Breast epithelium (tissue), 4 donors: Measurements from ENCODE around the gene LCN10. TPM values are rescaled to one million over a fixed set of nuclear protein-coding genes. Genes with fewer than 3 reads are reported as not detected.
"Not testable (repeated sequence)": the region's sequence is repeated elsewhere in the genome, so short reads cannot be mapped to it uniquely, and the experiment has no call there.

Source experiments
- DNase-seq, 2 donors: peaks; one replicate each; pipeline ENCODE4 v3.0.0-alpha.2; 2019; ENCODE audit warnings: low spot score in 2 of 2
- H3K27ac ChIP-seq, 2 donors: fragments of 200-600 bp; sonication (generic) in 1 of 2; one replicate each; pipeline ENCODE4 v1.5.1; 2016 to 2019; ENCODE audit warnings: mild to moderate bottlenecking in 1 of 2
- H3K27me3 ChIP-seq, 2 donors: fragments of 200-600 bp; sonication (generic) in 1 of 2; one replicate each; pipeline versions ENCODE4 v1.5.1 to v1.6.0; 2017 to 2019; ENCODE audit warnings: control low read depth in 1 of 2, mild to moderate bottlenecking in 1 of 2
- H3K36me3 ChIP-seq: fragments of 200-600 bp; one replicate; pipeline ENCODE4 v1.5.1; 2019
- H3K4me1 ChIP-seq, 2 donors: fragments of 200-600 bp; sonication (generic); one replicate each; pipeline ENCODE4 v1.5.1; 2016 to 2019; ENCODE audit warnings: control low read depth in 1 of 2
- H3K4me3 ChIP-seq, 3 donors: fragments of 200-600 bp; sonication (generic); 1 replicate in 2 of 3; 2 replicates in 1 of 3; pipeline ENCODE4 v1.5.1; 2016 to 2019; ENCODE audit warnings: mild to moderate bottlenecking in 3 of 3, moderate library complexity in 2 of 3
- H3K9me3 ChIP-seq, 2 donors: fragments of 200-600 bp; sonication (generic) in 1 of 2; one replicate each; pipeline ENCODE4 v1.5.1; 2016 to 2019; ENCODE audit warnings: control low read depth in 1 of 2
- POLR2A ChIP-seq: fragments of 450-650 bp; IDR thresholded peaks from one replicate; pipeline ENCODE4 v1.6.1; 2016; ENCODE audit warnings: antibody characterized with exemption, mild to moderate bottlenecking, moderate library complexity
- POLR2AphosphoS5 ChIP-seq, 3 donors: sonication (generic); formaldehyde crosslinking; IDR thresholded peaks; one replicate each; pipeline ENCODE4 v1.6.1; 2017; ENCODE audit warnings: antibody characterized with exemption in 3 of 3
- intact Hi-C: fragments of 100-400 bp; cut with DNase I; formaldehyde crosslinking; loops from one replicate; pipeline ENCODE4 v1.15.1; 2023; ENCODE audit warnings: low total_unique reads
- total RNA-seq, 3 donors: library from RNA; depleted of rRNA; stranded (reverse); fragments of >200 nt; gene quantifications; one replicate each; pipeline ENCODE4 v1.1.0, GENCODE V29; 2016
- TF ChIP-seq, protein P1 (sequence below), 3 donors: fragments of 450-650 bp; IDR thresholded peaks; one replicate each; pipeline ENCODE4 v1.5.1; 2016 to 2017; ENCODE audit warnings: antibody characterized with exemption in 3 of 3, mild to moderate bottlenecking in 3 of 3, moderate library complexity in 3 of 3

The LCN10 gene
- total RNA-seq, 3 donors from 2014 or later: 0.73 to 6.9 (median 6.7) TPM

- peak overlapping the region in 2 of 3 donors; percentile 7 to 43 for H3K4me3 ChIP-seq
- H3K36me3 ChIP-seq: no peaks in the 10 kb centered on the region
- DNase-seq: no peak
- peaks cover 0 to 4% of the 10 kb centered on the region in 2 donors for H3K27me3 ChIP-seq
- TF ChIP-seq, protein P1, sequence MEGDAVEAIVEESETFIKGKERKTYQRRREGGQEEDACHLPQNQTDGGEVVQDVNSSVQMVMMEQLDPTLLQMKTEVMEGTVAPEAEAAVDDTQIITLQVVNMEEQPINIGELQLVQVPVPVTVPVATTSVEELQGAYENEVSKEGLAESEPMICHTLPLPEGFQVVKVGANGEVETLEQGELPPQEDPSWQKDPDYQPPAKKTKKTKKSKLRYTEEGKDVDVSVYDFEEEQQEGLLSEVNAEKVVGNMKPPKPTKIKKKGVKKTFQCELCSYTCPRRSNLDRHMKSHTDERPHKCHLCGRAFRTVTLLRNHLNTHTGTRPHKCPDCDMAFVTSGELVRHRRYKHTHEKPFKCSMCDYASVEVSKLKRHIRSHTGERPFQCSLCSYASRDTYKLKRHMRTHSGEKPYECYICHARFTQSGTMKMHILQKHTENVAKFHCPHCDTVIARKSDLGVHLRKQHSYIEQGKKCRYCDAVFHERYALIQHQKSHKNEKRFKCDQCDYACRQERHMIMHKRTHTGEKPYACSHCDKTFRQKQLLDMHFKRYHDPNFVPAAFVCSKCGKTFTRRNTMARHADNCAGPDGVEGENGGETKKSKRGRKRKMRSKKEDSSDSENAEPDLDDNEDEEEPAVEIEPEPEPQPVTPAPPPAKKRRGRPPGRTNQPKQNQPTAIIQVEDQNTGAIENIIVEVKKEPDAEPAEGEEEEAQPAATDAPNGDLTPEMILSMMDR (IDR thresholded peaks at IDR 0.05): no peak
- TF ChIP-seq POLR2AphosphoS5 (IDR thresholded peaks at IDR 0.05) (no peak), POLR2A (no peak)
- H3K4me1 ChIP-seq: no peaks in the 10 kb centered on the region
- intact Hi-C loops: no loop called here
- H3K9me3 ChIP-seq: peaks cover 0 to 14% of the 10 kb centered on the region in 2 donors
- H3K27ac ChIP-seq: no peak overlapping the region
Observed at GRCh38 chr9:136757751-136758140, 15.0 kb upstream of the LCN10 start.

DNA sequence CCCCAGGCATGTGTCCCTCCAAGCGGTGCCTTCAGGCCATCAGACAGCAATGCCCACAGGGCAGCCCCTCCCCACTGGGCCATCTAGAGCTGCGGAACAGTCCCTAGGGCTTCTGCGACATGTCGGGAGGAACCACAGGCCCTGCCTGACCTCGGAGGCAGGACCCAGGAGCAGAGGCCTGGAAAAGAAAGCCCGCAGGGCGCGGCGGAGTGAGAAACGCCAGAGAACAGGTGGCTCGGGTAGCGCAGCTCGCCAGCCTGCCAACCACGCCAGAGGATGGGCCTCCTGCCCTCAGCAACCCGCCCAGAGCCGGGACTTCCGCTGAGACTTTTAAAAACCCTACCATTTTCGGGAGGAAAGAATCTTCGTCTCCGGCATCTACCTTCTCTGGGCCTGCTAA is 14.6 kb upstream of the LCN10 start:
- H3K4me1 ChIP-seq: no peaks in the 10 kb centered on the region
- peaks cover 0 to 4% of the 10 kb centered on the region in 2 donors for H3K27me3 ChIP-seq
- H3K27ac ChIP-seq: no peak overlapping the region
- no peaks in the 10 kb centered on the region for H3K36me3 ChIP-seq
- TF ChIP-seq, protein P1 (IDR thresholded peaks at IDR 0.05): no peak
- TF ChIP-seq POLR2A: no peak
- TF ChIP-seq POLR2AphosphoS5 (IDR thresholded peaks at IDR 0.05): no peak
- H3K4me3 ChIP-seq: peak overlapping the region in 2 of 3 donors; percentile 7 to 43
- peaks cover 2 to 14% of the 10 kb centered on the region in 2 donors for H3K9me3 ChIP-seq
- no peak for DNase-seq
- intact Hi-C loops: no loop called here

DNA sequence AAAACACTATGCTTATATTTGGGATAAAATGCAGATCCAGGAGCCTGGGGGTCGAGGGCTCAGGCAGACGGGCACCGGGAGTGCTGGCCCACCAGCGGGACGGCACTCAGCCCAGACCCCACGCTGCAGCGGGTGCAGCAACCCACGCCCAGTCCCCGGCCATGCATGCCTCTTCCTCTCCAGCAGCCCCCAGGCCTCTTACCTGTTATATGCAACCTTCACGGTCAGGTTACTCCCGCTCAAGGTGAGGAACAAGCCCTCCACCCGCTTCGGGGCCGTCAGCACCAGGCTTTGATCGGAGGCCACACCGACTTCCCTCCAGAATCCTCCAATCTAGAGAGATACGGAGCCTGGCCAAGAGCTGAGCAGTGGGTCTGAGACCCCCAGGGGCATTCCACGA is 14.1 kb upstream of the LCN10 start:
- peaks cover 0 to 4% of the 10 kb centered on the region in 2 donors for H3K27me3 ChIP-seq
- TF ChIP-seq, protein P1 (IDR thresholded peaks at IDR 0.05): no peak
- TF ChIP-seq POLR2AphosphoS5 (IDR thresholded peaks at IDR 0.05) (no peak), POLR2A (no peak)
- no peaks in the 10 kb centered on the region for H3K4me1 ChIP-seq
- DNase-seq: no peak
- no peak overlapping the region for H3K4me3 ChIP-seq
- intact Hi-C loops: no loop called here
- peaks cover 7 to 14% of the 10 kb centered on the region in 2 donors for H3K9me3 ChIP-seq
- H3K36me3 ChIP-seq: no peaks in the 10 kb centered on the region
- no peak overlapping the region for H3K27ac ChIP-seq

DNA sequence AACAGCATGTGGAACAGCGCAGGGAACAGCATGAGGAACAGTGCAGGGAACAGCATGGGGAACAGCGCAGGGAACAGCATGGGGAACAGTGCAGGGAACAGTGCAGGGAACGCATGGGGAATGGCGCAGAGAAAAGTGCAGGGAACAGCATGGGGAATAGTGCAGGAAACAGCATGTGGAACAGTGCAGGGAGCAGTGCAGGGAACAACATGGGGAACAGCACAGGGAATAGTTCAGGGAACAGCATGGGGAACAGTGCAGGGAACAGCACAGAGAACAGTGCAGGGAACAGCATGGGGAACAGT is 13.3 kb upstream of the LCN10 start:
- H3K27me3 ChIP-seq: peaks cover 0 to 4% of the 10 kb centered on the region in 2 donors
- H3K9me3 ChIP-seq: peaks cover 14% of the 10 kb centered on the region in 2 donors
- intact Hi-C loops: no loop called here
- no peaks in the 10 kb centered on the region for H3K36me3 ChIP-seq
- no peak overlapping the region for H3K27ac ChIP-seq
- H3K4me3 ChIP-seq: no peak overlapping the region
- TF ChIP-seq POLR2A (no peak), POLR2AphosphoS5 (IDR thresholded peaks at IDR 0.05) (no peak)
- TF ChIP-seq, protein P1 (IDR thresholded peaks at IDR 0.05): no peak
- DNase-seq: no peak
- no peaks in the 10 kb centered on the region for H3K4me1 ChIP-seq

GRCh38 chr9:136755302-136756133 is 12.8 kb upstream of the LCN10 start:
- H3K27ac ChIP-seq, H3K4me3 ChIP-seq, H3K4me1 ChIP-seq, H3K27me3 ChIP-seq, intact Hi-C loops, DNase-seq, H3K36me3 ChIP-seq: not testable (repeated sequence)
- H3K9me3 ChIP-seq: peaks cover 14% of the 10 kb centered on the region in 2 donors
